ENCODE results near the gene NKX2-1. TPM values are rescaled to one million over a fixed set of nuclear protein-coding genes. Genes with fewer than 3 reads are reported as not detected.

NKX2-1 gene
- polyA plus RNA-seq, 1 of the 3 experiments (the other 2 are of a cell fraction): not detected

DNA sequence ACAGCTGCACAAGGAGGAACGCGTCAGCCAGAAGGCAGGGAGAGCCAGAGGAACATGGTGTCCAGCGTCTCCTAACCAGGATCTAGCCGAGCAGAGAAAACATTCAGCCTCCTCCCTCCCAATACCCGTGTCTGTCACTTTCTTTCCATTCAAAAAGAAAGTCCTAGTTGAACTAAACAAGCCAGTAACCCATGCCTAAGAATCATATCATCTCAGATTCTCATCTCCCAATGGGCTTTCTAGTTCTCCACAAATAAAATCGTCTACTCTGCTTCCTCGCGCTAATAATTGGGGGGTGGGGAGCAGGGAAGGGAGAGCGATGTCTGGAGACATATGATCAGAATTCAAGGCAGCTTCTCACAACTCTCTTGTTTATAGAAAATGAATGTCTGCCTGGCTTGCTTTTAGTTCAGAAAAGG is 7.4 kb downstream of the NKX2-1 start:
- no peak overlapping the region for H2AFZ ChIP-seq (ENCODE audit: low read depth)
- no peaks in the 10 kb centered on the region for H4K20me1 ChIP-seq (ENCODE audit: insufficient read depth)
- peak; percentile 2 for DNase-seq
- no peak for TF ChIP-seq EP300 (IDR thresholded peaks at IDR 0.05; ENCODE audit: borderline replicate concordance in 1 of 2, low read depth in 1 of 2, low read length in 1 of 2)
- TF ChIP-seq, protein P1, sequence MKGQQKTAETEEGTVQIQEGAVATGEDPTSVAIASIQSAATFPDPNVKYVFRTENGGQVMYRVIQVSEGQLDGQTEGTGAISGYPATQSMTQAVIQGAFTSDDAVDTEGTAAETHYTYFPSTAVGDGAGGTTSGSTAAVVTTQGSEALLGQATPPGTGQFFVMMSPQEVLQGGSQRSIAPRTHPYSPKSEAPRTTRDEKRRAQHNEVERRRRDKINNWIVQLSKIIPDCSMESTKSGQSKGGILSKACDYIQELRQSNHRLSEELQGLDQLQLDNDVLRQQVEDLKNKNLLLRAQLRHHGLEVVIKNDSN (IDR thresholded peaks at IDR 0.05; ENCODE audit: borderline replicate concordance, low read depth): no peak
- no peak for TF ChIP-seq GABPA (IDR thresholded peaks at IDR 0.05; ENCODE audit: low read depth)
- TF ChIP-seq, protein P2, sequence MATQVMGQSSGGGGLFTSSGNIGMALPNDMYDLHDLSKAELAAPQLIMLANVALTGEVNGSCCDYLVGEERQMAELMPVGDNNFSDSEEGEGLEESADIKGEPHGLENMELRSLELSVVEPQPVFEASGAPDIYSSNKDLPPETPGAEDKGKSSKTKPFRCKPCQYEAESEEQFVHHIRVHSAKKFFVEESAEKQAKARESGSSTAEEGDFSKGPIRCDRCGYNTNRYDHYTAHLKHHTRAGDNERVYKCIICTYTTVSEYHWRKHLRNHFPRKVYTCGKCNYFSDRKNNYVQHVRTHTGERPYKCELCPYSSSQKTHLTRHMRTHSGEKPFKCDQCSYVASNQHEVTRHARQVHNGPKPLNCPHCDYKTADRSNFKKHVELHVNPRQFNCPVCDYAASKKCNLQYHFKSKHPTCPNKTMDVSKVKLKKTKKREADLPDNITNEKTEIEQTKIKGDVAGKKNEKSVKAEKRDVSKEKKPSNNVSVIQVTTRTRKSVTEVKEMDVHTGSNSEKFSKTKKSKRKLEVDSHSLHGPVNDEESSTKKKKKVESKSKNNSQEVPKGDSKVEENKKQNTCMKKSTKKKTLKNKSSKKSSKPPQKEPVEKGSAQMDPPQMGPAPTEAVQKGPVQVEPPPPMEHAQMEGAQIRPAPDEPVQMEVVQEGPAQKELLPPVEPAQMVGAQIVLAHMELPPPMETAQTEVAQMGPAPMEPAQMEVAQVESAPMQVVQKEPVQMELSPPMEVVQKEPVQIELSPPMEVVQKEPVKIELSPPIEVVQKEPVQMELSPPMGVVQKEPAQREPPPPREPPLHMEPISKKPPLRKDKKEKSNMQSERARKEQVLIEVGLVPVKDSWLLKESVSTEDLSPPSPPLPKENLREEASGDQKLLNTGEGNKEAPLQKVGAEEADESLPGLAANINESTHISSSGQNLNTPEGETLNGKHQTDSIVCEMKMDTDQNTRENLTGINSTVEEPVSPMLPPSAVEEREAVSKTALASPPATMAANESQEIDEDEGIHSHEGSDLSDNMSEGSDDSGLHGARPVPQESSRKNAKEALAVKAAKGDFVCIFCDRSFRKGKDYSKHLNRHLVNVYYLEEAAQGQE (IDR thresholded peaks at IDR 0.05; ENCODE audit: low read depth, low read length): no peak
- no peak for TF ChIP-seq TAF1 (IDR thresholded peaks at IDR 0.05; ENCODE audit: borderline replicate concordance, low read depth, low read length)
- TF ChIP-seq EZH2phosphoT487 (IDR thresholded peaks at IDR 0.05; ENCODE audit: borderline replicate concordance, low read depth): no peak
- no peak for TF ChIP-seq FOXM1 (IDR thresholded peaks at IDR 0.05; ENCODE audit: low read depth)
- no peak overlapping the region for H3K4me2 ChIP-seq
- H3K4me3 ChIP-seq (ENCODE audit: low read depth in 2 of 2, low read length in 1 of 2): no peak overlapping the region
- no peak overlapping the region for H3K9ac ChIP-seq
- no peaks in the 10 kb centered on the region for H3K36me3 ChIP-seq (replicated peaks in 1 of 2; ENCODE audit: control insufficient read depth in 1 of 2, insufficient read depth in 2 of 2, low read length in 1 of 2)
- no peaks in the 10 kb centered on the region for H3K9me3 ChIP-seq
- H3K79me2 ChIP-seq (ENCODE audit: insufficient read depth): no peaks in the 10 kb centered on the region
- no peak overlapping the region for H3K27ac ChIP-seq (ENCODE audit: low read depth in 2 of 2, low read length in 1 of 2)
- no peaks in the 10 kb centered on the region for H3K9me2 ChIP-seq
- H3F3A ChIP-seq (replicated peaks; ENCODE audit: insufficient read depth): no peaks in the 10 kb centered on the region
- H3K4me1 ChIP-seq (ENCODE audit: control insufficient read depth in 1 of 2, insufficient read depth in 2 of 2, low read depth in 1 of 2, low read length in 1 of 2): no peaks in the 10 kb centered on the region
- POLR2A ChIA-PET: no interaction called here
- CTCF ChIA-PET: no interaction called here
- H3K27me3 ChIP-seq (ENCODE audit: insufficient read depth): peaks cover 94% of the 10 kb centered on the region
- WGBS (ENCODE audit: low lambda C conversion rate): 5% methylated on average over 9 of the region's 9 CpGs

DNA sequence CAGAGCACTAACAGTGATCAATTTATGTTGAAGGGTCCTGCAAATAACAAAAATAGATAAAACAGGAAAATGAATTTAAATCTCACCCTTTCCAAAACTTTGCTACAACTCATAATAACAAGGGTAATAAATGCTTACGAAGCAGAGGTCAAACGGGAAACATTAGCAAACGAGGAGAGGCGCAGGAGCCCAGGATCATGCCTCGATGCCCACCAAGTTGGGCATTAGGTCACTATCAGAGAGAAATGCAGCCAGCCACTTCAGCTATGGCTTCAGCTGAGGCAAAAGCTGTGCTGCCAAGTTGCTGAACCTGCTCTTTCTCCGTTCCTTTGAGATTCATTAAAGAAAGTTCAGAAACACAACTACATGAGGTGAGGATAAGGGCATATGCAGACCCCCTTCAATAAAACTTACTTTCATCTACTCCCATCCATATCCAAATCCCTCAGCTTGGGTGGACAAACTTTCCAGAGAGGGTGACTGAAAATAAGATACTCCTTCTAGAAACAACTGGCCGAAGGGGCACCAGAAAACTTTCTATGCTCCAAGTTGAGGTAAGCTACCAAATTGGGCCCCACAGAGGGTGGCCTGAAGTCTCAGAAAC is 7.9 kb downstream of the NKX2-1 start:
- no peak overlapping the region for H3K4me2 ChIP-seq
- no peaks in the 10 kb centered on the region for H3K36me3 ChIP-seq (replicated peaks in 1 of 2; ENCODE audit: control insufficient read depth in 1 of 2, insufficient read depth in 2 of 2, low read length in 1 of 2)
- no peaks in the 10 kb centered on the region for H3K4me1 ChIP-seq (ENCODE audit: control insufficient read depth in 1 of 2, insufficient read depth in 2 of 2, low read depth in 1 of 2, low read length in 1 of 2)
- POLR2A ChIA-PET: no interaction called here
- no peak for TF ChIP-seq RCOR1 (IDR thresholded peaks at IDR 0.05; ENCODE audit: low read length)
- no peak for TF ChIP-seq TAF1 (IDR thresholded peaks at IDR 0.05; ENCODE audit: borderline replicate concordance, low read depth, low read length)
- TF ChIP-seq CHD2 (IDR thresholded peaks at IDR 0.05; ENCODE audit: low read length, partially characterized antibody): no peak
- no peak for TF ChIP-seq YY1 (IDR thresholded peaks at IDR 0.05; ENCODE audit: low read depth)
- no peak for TF ChIP-seq RAD21 (IDR thresholded peaks at IDR 0.05; ENCODE audit: low read length)
- no peak for TF ChIP-seq GATA2 (CRISPR knock-in tag; IDR thresholded peaks at IDR 0.05)
- no peak for TF ChIP-seq MEF2A (IDR thresholded peaks at IDR 0.05; ENCODE audit: borderline replicate concordance, low read depth)
- no peaks in the 10 kb centered on the region for H3K79me2 ChIP-seq (ENCODE audit: insufficient read depth)
- H3K27ac ChIP-seq (ENCODE audit: low read depth in 2 of 2, low read length in 1 of 2): no peak overlapping the region
- WGBS (ENCODE audit: low lambda C conversion rate): 8% methylated on average over 7 of the region's 7 CpGs
- CTCF ChIA-PET: no interaction called here
- H3K9ac ChIP-seq: no peak overlapping the region
- peaks cover 92% of the 10 kb centered on the region for H3K27me3 ChIP-seq (ENCODE audit: insufficient read depth)
- no peaks in the 10 kb centered on the region for H3K9me2 ChIP-seq
- H3K4me3 ChIP-seq (ENCODE audit: low read depth in 2 of 2, low read length in 1 of 2): no peak overlapping the region
- no peaks in the 10 kb centered on the region for H3F3A ChIP-seq (replicated peaks; ENCODE audit: insufficient read depth)
- DNase-seq: no peak
- no peaks in the 10 kb centered on the region for H4K20me1 ChIP-seq (ENCODE audit: insufficient read depth)
- H2AFZ ChIP-seq (ENCODE audit: low read depth): no peak overlapping the region
- H3K9me3 ChIP-seq: no peaks in the 10 kb centered on the region

All from SK-N-SH (cell line).